Right atrium auricular region (tissue), 2 donors: ENCODE data around the gene FSIP2. TPM values are rescaled to one million over a fixed set of nuclear protein-coding genes. Genes with fewer than 3 reads are reported as not detected.
A peak's percentile ranks its signal among the peaks of the same experiment; 100 is the strongest.

Experiments used
- DNase-seq: peaks from one replicate; pipeline ENCODE4 v3.0.0-alpha.2; 2019; ENCODE audit warnings: low spot score
- H3K27ac ChIP-seq, 2 donors: fragments of 200-600 bp; sonication (generic); 1 replicate in 1 of 2; 2 replicates in 1 of 2; pipeline ENCODE4 v1.5.1; 2016 to 2019
- H3K27me3 ChIP-seq, 2 donors: fragments of 200-600 bp; sonication (generic); one replicate each; pipeline versions ENCODE4 v1.5.1 to v1.6.0; 2017 to 2019
- H3K36me3 ChIP-seq: fragments of 200-600 bp; sonication (generic); one replicate; pipeline ENCODE4 v1.5.1; 2016
- H3K4me1 ChIP-seq, 2 donors: fragments of 200-600 bp; sonication (generic); one replicate each; pipeline versions ENCODE4 v1.5.1 to v1.6.0; 2017 to 2019
- H3K4me3 ChIP-seq, 2 donors: fragments of 200-600 bp; sonication (generic); 1 replicate in 1 of 2; 2 replicates in 1 of 2; pipeline ENCODE4 v1.5.1; 2017 to 2019; ENCODE audit warnings: mild to moderate bottlenecking in 1 of 2, moderate library complexity in 1 of 2
- H3K9me3 ChIP-seq, 2 donors: fragments of 200-600 bp; sonication (generic); one replicate each; pipeline ENCODE4 v1.5.1; 2019
- CTCF ChIP-seq, 2 donors: fragments of 200-600 bp; sonication (generic); IDR thresholded peaks; one replicate each; pipeline ENCODE4 v1.5.1; 2019; ENCODE audit warnings: antibody characterized with exemption in 2 of 2
- total RNA-seq, 2 donors: library from RNA; depleted of rRNA; stranded (reverse); fragments of >200 nt; gene quantifications; one replicate each; pipeline ENCODE4 v1.1.0, GENCODE V29; 2016

FSIP2 gene
- under 1 TPM; 0.22 to 0.28 TPM for total RNA-seq

DNA sequence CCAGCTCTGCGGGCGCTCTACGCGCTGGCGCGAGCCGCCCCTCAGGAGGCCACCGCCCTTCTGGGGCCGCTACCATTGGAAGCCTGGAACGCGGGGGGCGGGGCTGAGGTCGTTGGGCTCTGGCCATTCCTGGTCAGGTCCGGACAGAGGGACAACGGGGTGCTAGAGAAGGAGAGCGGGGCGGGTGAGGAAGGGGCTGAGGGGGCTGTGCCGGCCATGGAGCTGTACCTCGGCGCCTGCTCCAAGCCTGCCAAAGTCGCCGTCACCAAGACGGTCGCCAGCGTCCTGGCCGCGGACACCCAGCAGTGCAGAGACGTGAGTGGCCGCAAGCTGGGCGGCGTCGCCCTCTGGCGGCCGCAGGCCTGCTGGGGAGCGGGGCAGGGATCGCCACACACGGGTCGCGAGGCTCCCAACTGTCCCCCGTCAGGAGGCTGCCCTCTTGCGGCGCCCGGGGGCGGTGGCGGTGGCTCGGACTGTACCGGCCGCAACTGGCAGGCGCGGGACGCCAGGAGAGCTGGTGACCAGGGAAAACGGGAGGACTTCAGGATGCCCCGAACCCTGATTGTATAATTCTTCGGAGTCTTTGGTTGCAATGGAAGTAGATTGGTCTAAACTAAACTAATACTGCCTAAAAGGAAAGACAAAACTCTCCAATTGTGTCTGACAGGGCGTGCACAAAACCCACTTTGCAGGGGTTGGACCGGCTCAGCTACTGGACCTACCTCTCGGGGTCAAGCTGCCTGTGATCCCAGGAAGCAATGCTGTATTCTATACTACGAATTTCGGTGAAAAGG lies at the start of gene FSIP2:
Gene FSIP2 (plus strand): TSS at position 126 of the 794 bp plus-strand sequence. CDS start 91 bp downstream, at position 217.
- no peaks in the 10 kb centered on the region for H3K36me3 ChIP-seq
- no peak within 1 kb of the TSS for H3K27ac ChIP-seq
- peak; percentile 60 for DNase-seq
- peak; percentile 58 to 77 for TF ChIP-seq CTCF (IDR thresholded peaks at IDR 0.05)
- no peaks in the 10 kb centered on the region for H3K9me3 ChIP-seq
- H3K27me3 ChIP-seq, result no peaks in the 10 kb centered on the region
- peak within 1 kb of the TSS; percentile 40 to 43 for H3K4me3 ChIP-seq
- no peaks in the 10 kb centered on the region for H3K4me1 ChIP-seq

- TF ChIP-seq CTCF (IDR thresholded peaks at IDR 0.05), result no peak
Observed at GRCh38 chr2:185689906-185690539, 48.6 kb upstream of the FSIP2 start.

DNA sequence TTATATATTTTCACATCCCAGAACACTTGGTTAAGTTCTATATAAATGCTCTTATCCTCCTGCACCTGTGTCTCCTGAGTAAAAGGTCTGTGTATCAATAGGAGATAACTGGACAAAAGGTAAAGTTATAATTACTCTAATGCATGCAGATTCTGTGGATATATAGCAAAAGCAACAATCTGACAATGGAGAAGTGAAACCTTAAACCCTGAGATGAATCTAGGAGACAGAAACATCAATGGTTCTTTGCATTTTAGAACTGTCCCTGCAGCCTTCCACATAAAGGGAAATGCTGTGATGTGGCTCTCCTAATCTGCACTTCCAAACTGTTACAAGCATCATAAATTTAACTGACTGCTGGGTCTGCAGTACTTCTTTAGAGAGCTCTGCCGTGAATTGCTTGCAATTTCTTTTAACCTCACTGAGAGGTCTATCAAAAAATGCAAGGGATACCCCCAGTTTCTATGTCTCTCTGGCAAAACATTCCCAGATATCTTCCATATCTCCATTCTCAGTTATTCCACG lies 42.8 kb upstream of the FSIP2 start:
- Histone ChIP-seq H3K9me3 (no peaks in the 10 kb centered on the region), H3K27ac (no peak overlapping the region), H3K27me3 (no peaks in the 10 kb centered on the region), H3K36me3 (no peaks in the 10 kb centered on the region), H3K4me1 (no peaks in the 10 kb centered on the region), H3K4me3 (no peak overlapping the region)
- DNase-seq, result no peak
- no peak for TF ChIP-seq CTCF (IDR thresholded peaks at IDR 0.05)

More at GRCh38 chr2:185689906-185690539, 48.6 kb upstream of the FSIP2 start:
- H3K27me3 ChIP-seq, result no peaks in the 10 kb centered on the region
- H3K36me3 ChIP-seq, result no peaks in the 10 kb centered on the region
- no peak for DNase-seq
- no peaks in the 10 kb centered on the region for H3K4me1 ChIP-seq
- H3K4me3 ChIP-seq, result no peak overlapping the region
- H3K27ac ChIP-seq, result no peak overlapping the region
- no peaks in the 10 kb centered on the region for H3K9me3 ChIP-seq

DNA sequence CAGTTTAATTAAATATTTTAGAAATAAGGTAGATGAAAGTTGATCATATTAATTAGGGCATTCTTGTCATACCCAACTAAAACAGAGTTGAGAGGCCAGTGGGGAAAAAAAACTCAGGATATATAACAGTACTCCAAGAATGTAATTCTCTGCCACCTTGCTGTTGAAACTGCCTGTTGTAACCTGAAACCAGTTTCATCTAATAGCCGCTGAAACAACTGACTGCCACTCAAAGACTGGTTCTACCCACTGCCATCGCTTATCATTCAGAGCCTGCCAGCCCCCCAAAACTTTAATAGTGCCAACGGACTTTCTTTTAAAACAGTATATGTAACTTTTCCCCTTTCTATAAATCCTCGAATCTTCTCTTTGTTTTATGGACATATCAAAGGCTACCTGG lies 37.7 kb upstream of the FSIP2 start:
- no peak for TF ChIP-seq CTCF (IDR thresholded peaks at IDR 0.05)
- Histone ChIP-seq H3K27ac (no peak overlapping the region), H3K4me3 (no peak overlapping the region), H3K36me3 (no peaks in the 10 kb centered on the region), H3K4me1 (no peaks in the 10 kb centered on the region), H3K9me3 (no peaks in the 10 kb centered on the region), H3K27me3 (no peaks in the 10 kb centered on the region)
- no peak for DNase-seq

GRCh38 chr2:185734658-185735057 lies 3.9 kb upstream of the FSIP2 start:
- Histone ChIP-seq H3K9me3 (no peaks in the 10 kb centered on the region), H3K4me1 (no peaks in the 10 kb centered on the region), H3K4me3 (no peak overlapping the region), H3K27ac (no peak overlapping the region), H3K36me3 (no peaks in the 10 kb centered on the region), H3K27me3 (no peaks in the 10 kb centered on the region)
- no peak for TF ChIP-seq CTCF (IDR thresholded peaks at IDR 0.05)
- no peak for DNase-seq
